ENCODE data around the gene EFS. TPM values are rescaled to one million over a fixed set of nuclear protein-coding genes. Genes with fewer than 3 reads are reported as not detected.

The EFS gene
- total and polyA plus RNA-seq, 2 of the 8 experiments (the other 6 are each of a cell fraction or from before 2014, with no cell fraction given), result 27.8 to 28.6 TPM

DNA sequence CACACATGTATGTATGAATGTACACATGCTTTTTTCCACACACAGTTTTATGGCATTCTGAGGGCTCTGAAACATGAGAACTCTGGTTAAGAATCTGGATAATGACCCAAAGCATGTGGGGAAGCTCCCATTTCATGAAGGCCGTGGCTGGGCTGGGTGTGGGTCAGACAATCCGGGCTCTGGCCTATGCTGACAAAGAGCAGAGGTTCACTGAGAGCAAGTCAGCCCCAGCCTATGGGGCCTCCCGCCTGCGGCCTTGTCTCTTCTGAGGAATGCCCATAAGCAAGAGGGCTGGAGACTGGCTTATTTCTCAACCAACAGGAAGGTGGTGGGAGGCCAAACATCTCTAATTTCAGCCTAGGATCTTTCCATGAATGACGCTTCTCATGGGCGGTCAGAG, 34.6 kb upstream of the EFS start:
- FAIRE-seq (no peak), DNase-seq (ENCODE audit: low read depth in 1 of 2, low spot score in 2 of 2) (no peak)
- Histone ChIP-seq H3K4me1 (replicated peaks in 1 of 4; ENCODE audit: control insufficient read depth in 3 of 4, insufficient read depth in 4 of 4, low read length in 3 of 4) (no peaks in the 10 kb centered on the region; a peak in 1 of 7 replicates), H3K79me1 (ENCODE audit: low read depth, low read length) (no peaks in the 10 kb centered on the region), H3K27ac (ENCODE audit: low read depth, low read length) (no peak overlapping the region), H2BK120ac (replicated peaks; ENCODE audit: low read depth, low read length) (no peak overlapping the region), H3K18ac (ENCODE audit: extremely low read depth, low read length) (no peak overlapping the region), H4K5ac (ENCODE audit: insufficient read length, low read depth, low read length) (no peak overlapping the region), H3K14ac (ENCODE audit: insufficient read length) (no peak overlapping the region), H3K4ac (replicated peaks; ENCODE audit: insufficient read length, low read depth, low read length) (no peak overlapping the region), H4K8ac (ENCODE audit: extremely low read depth, insufficient read depth, low read length) (no peak overlapping the region), H3K4me3 (ENCODE audit: extremely low read depth in 1 of 4, insufficient read depth in 2 of 4, low read depth in 3 of 4, low read length in 4 of 4) (no peak overlapping the region), H3K9me3 (ENCODE audit: insufficient read depth in 2 of 2, low read depth in 1 of 2, low read length in 1 of 2) (no peaks in the 10 kb centered on the region), H3K9ac (replicated peaks in 1 of 4; ENCODE audit: extremely low read depth in 1 of 4, low read depth in 3 of 4, low read length in 3 of 4) (no peak overlapping the region), H2BK5ac (ENCODE audit: low read depth, low read length) (no peak overlapping the region), H2BK12ac (ENCODE audit: low read depth, low read length) (no peak overlapping the region), H4K20me1 (replicated peaks in 1 of 2; ENCODE audit: control insufficient read depth in 1 of 2, insufficient read depth in 2 of 2, low read length in 2 of 2) (peaks cover 0 to 2% of the 10 kb centered on the region in 2 experiments), H3K36me3 (ENCODE audit: control insufficient read depth in 2 of 4, insufficient read depth in 4 of 4, low read length in 3 of 4) (no peaks in the 10 kb centered on the region), H3K27me3 (replicated peaks in 1 of 4; ENCODE audit: control insufficient read depth in 3 of 4, extremely low read depth in 1 of 4, insufficient read depth in 3 of 4, low read length in 3 of 4) (no peaks in the 10 kb centered on the region; a peak in 1 of 7 replicates), H2AK5ac (ENCODE audit: low read depth, low read length) (no peak overlapping the region), H3K4me2 (ENCODE audit: insufficient read depth in 1 of 2, low read depth in 2 of 2, low read length in 2 of 2) (no peak overlapping the region), H3K23ac (ENCODE audit: insufficient read length) (no peak overlapping the region), H2BK15ac (ENCODE audit: low read length) (no peak overlapping the region), H4K91ac (replicated peaks; ENCODE audit: insufficient read length, low read length) (no peak overlapping the region), H2BK20ac (ENCODE audit: low read length) (no peak overlapping the region), H2AFZ (ENCODE audit: low read length) (no peak overlapping the region), H3K79me2 (ENCODE audit: control insufficient read depth in 1 of 2, insufficient read depth in 2 of 2, low read length in 2 of 2) (no peaks in the 10 kb centered on the region), H3K23me2 (ENCODE audit: low read depth, low read length) (no peaks in the 10 kb centered on the region), H3K56ac (replicated peaks; ENCODE audit: insufficient read length, low read depth, low read length) (no peak overlapping the region)
- WGBS, 2 experiments (ENCODE audit: extremely low coverage in 1 of 2, insufficient coverage in 1 of 2, insufficient read length in 1 of 2, insufficient replicate concordance in 2 of 2, low coverage in 1 of 2, low lambda C conversion rate in 2 of 2, missing lambda C conversion rate in 1 of 2), result 97% methylated on average over 6 of the region's 6 CpGs; no CpG with 5 or more reads in 1 of the 2 experiments
- POLR2A ChIA-PET (ENCODE audit: partially characterized antibody), result no interaction called here
- CTCF ChIA-PET (ENCODE audit: partially characterized antibody), result interaction anchor here (1.8 kb wide), 1 partner anchor 13 kb away, joined by 4 read pairs; no protein-coding TSS in a partner anchor
- no peak for TF ChIP-seq NRF1 (IDR thresholded peaks at IDR 0.05; ENCODE audit: low read depth, low read length)
- no peak for TF ChIP-seq ZNF274 (IDR thresholded peaks at IDR 0.05; ENCODE audit: borderline replicate concordance, extremely low read depth, low read length)
- no peak for TF ChIP-seq GABPA (IDR thresholded peaks at IDR 0.05; ENCODE audit: borderline replicate concordance, insufficient read depth, low read length)
- TF ChIP-seq JUN (IDR thresholded peaks at IDR 0.05; ENCODE audit: low read depth, low read length), result no peak
- no peak for TF ChIP-seq SP1 (IDR thresholded peaks at IDR 0.05; ENCODE audit: low read depth, low read length)
- no peak for TF ChIP-seq CEBPB (IDR thresholded peaks at IDR 0.05; ENCODE audit: low read depth, low read length)
- TF ChIP-seq SP4 (IDR thresholded peaks at IDR 0.05; ENCODE audit: low read length), result no peak
- TF ChIP-seq EZH2 (IDR thresholded peaks at IDR 0.05; ENCODE audit: low read depth, low read length, severe bottlenecking), result no peak
- no peak for TF ChIP-seq FOSL1 (IDR thresholded peaks at IDR 0.05; ENCODE audit: insufficient read depth, low read depth, low read length)
- no peak for TF ChIP-seq CHD2 (IDR thresholded peaks at IDR 0.05; ENCODE audit: low read length)
